B cell (primary cell): ENCODE data around the gene UNC5A. TPM values are rescaled to one million over a fixed set of nuclear protein-coding genes. Genes with fewer than 3 reads are reported as not detected.

Source experiments
- ATAC-seq: fragments of 200-7000 bp; cut with Tn5 transposase; one replicate; pipeline ENCODE4 v1.10.0; 2021; ENCODE audit warnings: low read depth, mild to moderate bottlenecking, moderate number of reproducible peaks, moderate library complexity
- CTCF ChIA-PET: fragments of 350-600 bp; sonication (Branson Sonifier 250); formaldehyde crosslinking; loops from one replicate; lab custom pipeline; 2021; ENCODE audit warnings: antibody characterized with exemption, inconsistent platforms; lab: Charles Lee
- POLR2A ChIA-PET: fragments of 350-600 bp; sonication (Branson Sonifier 250); formaldehyde crosslinking; loops from one replicate; lab custom pipeline; 2021; ENCODE audit warnings: antibody characterized with exemption; lab: Charles Lee
- DNase-seq: peaks from one replicate; pipeline ENCODE4 v3.0.0; 2013
- H2AFZ ChIP-seq: 2 replicates; pipeline ENCODE4 v1.6.1; 2012; ENCODE audit warnings: mild to moderate bottlenecking, low read depth, low read length; ENCODE audit not compliant: insufficient read depth, poor library complexity, severe bottlenecking
- H3K27ac ChIP-seq, 2 donors: 1 replicate in 1 of 2; 2 replicates in 1 of 2; pipeline ENCODE4 v1.5.1; 2012 to 2013; ENCODE audit warnings: low read length in 2 of 2, mild to moderate bottlenecking in 2 of 2, moderate library complexity in 1 of 2
- H3K27me3 ChIP-seq, 4 experiments: fragments of 200-600 bp in 1 of 4; sonication (generic) in 1 of 4; replicated peaks in 1 of 4; 1 replicate in 2 of 4; 2 replicates in 2 of 4; pipeline versions ENCODE4 v1.6.1 to v1.7.0; 2013 to 2016; ENCODE audit warnings: low read length in 3 of 4, mild to moderate bottlenecking in 2 of 4, mixed read lengths in 1 of 4, moderate library complexity in 1 of 4; ENCODE audit not compliant: insufficient read depth in 4 of 4, control insufficient read depth in 3 of 4; ENCODE audit errors: control extremely low read depth in 1 of 4
- H3K36me3 ChIP-seq, 2 experiments: replicated peaks in 1 of 2; 1 replicate in 1 of 2; 2 replicates in 1 of 2; pipeline versions ENCODE4 v1.6.1 to v1.7.1; 2013; ENCODE audit warnings: low read length in 1 of 2; ENCODE audit not compliant: insufficient read depth in 2 of 2, control insufficient read depth in 1 of 2; ENCODE audit errors: control extremely low read depth in 1 of 2, extremely low read depth in 1 of 2
- H3K4me1 ChIP-seq, 2 donors: fragments of 200-600 bp in 1 of 2; sonication (generic) in 1 of 2; 1 replicate in 1 of 2; 2 replicates in 1 of 2; pipeline versions ENCODE4 v1.5.1 to v1.6.1; 2013 to 2017; ENCODE audit warnings: low read length in 2 of 2; ENCODE audit not compliant: control insufficient read depth in 2 of 2, insufficient read depth in 2 of 2
- H3K4me2 ChIP-seq: replicated peaks from 2 replicates; pipeline ENCODE3; 2012; ENCODE audit warnings: mild to moderate bottlenecking, low read depth, low read length; ENCODE audit not compliant: poor library complexity, severe bottlenecking
- H3K4me3 ChIP-seq, 5 experiments: fragments of 200-600 bp in 1 of 5; sonication (generic) in 1 of 5; 1 replicate in 3 of 5; 2 replicates in 2 of 5; pipeline versions ENCODE4 v1.5.1 to v1.7.0; 2011 to 2016; ENCODE audit warnings: low read length in 4 of 5, mild to moderate bottlenecking in 4 of 5, low read depth in 2 of 5, control low read depth in 1 of 5, moderate library complexity in 1 of 5; ENCODE audit not compliant: insufficient read depth in 1 of 5; ENCODE audit errors: control extremely low read depth in 1 of 5, extremely low read depth in 1 of 5
- H3K79me2 ChIP-seq: fragments of 200-600 bp; sonication (generic); one replicate; pipeline ENCODE4 v1.6.0; 2016; ENCODE audit warnings: low read length; ENCODE audit not compliant: control insufficient read depth, insufficient read depth
- H3K9ac ChIP-seq: fragments of 200-600 bp; sonication (generic); 2 replicates; pipeline ENCODE4 v1.6.1; 2017; ENCODE audit warnings: mild to moderate bottlenecking, low read length, moderate library complexity
- H3K9me3 ChIP-seq, 3 donors: one replicate each; pipeline versions ENCODE4 v1.6.1 to v1.7.1; 2013; ENCODE audit warnings: low read length in 2 of 3; ENCODE audit not compliant: control insufficient read depth in 2 of 3, insufficient read depth in 1 of 3; ENCODE audit errors: control extremely low read depth in 1 of 3
- H4K20me1 ChIP-seq: 2 replicates; pipeline ENCODE4 v1.6.0; 2012; ENCODE audit warnings: mild to moderate bottlenecking, low read length; ENCODE audit not compliant: insufficient read depth, control insufficient read depth, poor library complexity, severe bottlenecking
- H3K27ac Mint-ChIP-seq: one replicate; pipeline ENCODE4 v1.8.0; 2021; ENCODE audit warnings: mixed read lengths
- H3K27me3 Mint-ChIP-seq: one replicate; pipeline ENCODE4 v1.8.0; 2021; ENCODE audit warnings: mixed read lengths
- H3K4me1 Mint-ChIP-seq: one replicate; pipeline ENCODE4 v1.8.0; 2021; ENCODE audit warnings: mixed read lengths
- H3K4me3 Mint-ChIP-seq: one replicate; pipeline ENCODE4 v1.8.0; 2021; ENCODE audit warnings: mixed read lengths
- H3K9me3 Mint-ChIP-seq: one replicate; pipeline ENCODE4 v1.8.0; 2022; ENCODE audit warnings: mixed read lengths; ENCODE audit not compliant: insufficient read depth
- EZH2 ChIP-seq: IDR thresholded peaks from 2 replicates; pipeline ENCODE4 v1.6.1; 2012; ENCODE audit warnings: borderline replicate concordance, low read depth, mild to moderate bottlenecking, moderate library complexity, low read length; ENCODE audit not compliant: insufficient read depth, poor library complexity, severe bottlenecking
- WGBS: methylation state at CpG from one replicate; pipeline ENCODE4 v1.1.5; 2013; ENCODE audit warnings: missing lambda C conversion rate; ENCODE audit not compliant: insufficient coverage; 5-methylcytosine and 5-hydroxymethylcytosine counted together
- intact Hi-C: fragments of 100-400 bp; cut with micrococcal nuclease; formaldehyde crosslinking; loops from one replicate; pipeline ENCODE4 v1.10.0; 2022
- polyA plus RNA-seq: library from polyadenylated mRNA; depleted of rRNA; stranded (reverse); fragments of >200 nt; gene quantifications from 2 replicates; pipeline ENCODE4 v1.2.3, GENCODE V29; 2012
- total RNA-seq, 2 donors: library from RNA; stranded (reverse); fragments of 120-200 nt in 1 of 2; gene quantifications; 1 replicate in 1 of 2; 2 replicates in 1 of 2; pipeline versions ENCODE4 v1.2.3 to v1.2.4, GENCODE V29; 2013 to 2022
- TF ChIP-seq, protein P1 (sequence below): fragments of 200-600 bp; IDR thresholded peaks from one replicate; pipeline ENCODE4 v1.8.0; 2022; ENCODE audit warnings: antibody characterized with exemption, mild to moderate bottlenecking

Gene UNC5A
- total and polyA plus RNA-seq, 2 donors (not counting 1 experiment from before 2014, with no cell fraction given), result not detected

DNA sequence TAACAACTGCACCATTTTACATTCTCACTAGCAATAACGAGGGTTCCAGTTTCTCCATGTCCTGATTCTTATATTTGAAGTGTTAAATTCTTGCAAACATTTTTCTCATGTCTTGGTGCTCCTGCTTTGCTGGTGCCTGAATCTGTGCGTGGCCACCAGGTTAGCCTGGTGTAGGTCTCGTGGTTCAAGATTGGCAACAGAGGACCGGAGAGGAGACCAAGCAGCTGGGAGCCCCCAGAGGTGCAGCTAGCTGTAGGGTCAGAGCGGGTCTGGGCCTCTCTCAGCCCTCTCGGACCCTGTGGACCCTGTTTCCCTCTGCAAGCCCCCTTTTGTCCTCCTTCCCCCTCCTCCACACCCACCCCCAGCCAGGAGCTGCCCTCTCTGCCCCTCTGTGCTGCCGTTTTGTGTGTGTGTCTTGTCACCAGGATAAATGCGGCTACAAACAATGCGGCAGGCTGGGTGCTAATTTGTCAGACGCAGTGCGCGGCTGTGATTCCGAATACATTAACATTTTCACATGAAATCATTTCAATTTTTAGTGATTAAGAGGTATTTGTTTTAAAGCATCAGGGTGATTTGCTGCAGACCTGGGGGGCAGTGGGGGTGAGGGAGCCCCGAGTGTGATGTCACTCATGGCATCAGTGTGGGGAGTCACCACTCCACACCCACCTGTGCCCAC, 17.5 kb downstream of the UNC5A start:
- Mint-ChIP-seq H3K4me3 (no peak overlapping the region), H3K27me3 (peaks cover 13% of the 10 kb centered on the region), H3K4me1 (no peaks in the 10 kb centered on the region), H3K9me3 (no peaks in the 10 kb centered on the region), H3K27ac (no peak overlapping the region)
- TF ChIP-seq EZH2, result no peak
- TF ChIP-seq, protein P1, sequence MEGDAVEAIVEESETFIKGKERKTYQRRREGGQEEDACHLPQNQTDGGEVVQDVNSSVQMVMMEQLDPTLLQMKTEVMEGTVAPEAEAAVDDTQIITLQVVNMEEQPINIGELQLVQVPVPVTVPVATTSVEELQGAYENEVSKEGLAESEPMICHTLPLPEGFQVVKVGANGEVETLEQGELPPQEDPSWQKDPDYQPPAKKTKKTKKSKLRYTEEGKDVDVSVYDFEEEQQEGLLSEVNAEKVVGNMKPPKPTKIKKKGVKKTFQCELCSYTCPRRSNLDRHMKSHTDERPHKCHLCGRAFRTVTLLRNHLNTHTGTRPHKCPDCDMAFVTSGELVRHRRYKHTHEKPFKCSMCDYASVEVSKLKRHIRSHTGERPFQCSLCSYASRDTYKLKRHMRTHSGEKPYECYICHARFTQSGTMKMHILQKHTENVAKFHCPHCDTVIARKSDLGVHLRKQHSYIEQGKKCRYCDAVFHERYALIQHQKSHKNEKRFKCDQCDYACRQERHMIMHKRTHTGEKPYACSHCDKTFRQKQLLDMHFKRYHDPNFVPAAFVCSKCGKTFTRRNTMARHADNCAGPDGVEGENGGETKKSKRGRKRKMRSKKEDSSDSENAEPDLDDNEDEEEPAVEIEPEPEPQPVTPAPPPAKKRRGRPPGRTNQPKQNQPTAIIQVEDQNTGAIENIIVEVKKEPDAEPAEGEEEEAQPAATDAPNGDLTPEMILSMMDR, result no peak
- ChIA-PET POLR2A (no interaction called here), CTCF (no interaction called here)
- Histone ChIP-seq H3K27ac (no peak overlapping the region), H3K79me2 (no peaks in the 10 kb centered on the region), H3K4me2 (no peak overlapping the region), H3K36me3 (no peaks in the 10 kb centered on the region), H3K4me1 (no peaks in the 10 kb centered on the region), H2AFZ (no peak overlapping the region), H3K4me3 (no peak overlapping the region), H4K20me1 (no peaks in the 10 kb centered on the region), H3K27me3 (peaks cover 0 to 5% (median 0%) of the 10 kb centered on the region in 4 experiments), H3K9ac (no peak overlapping the region), H3K9me3 (peaks cover 0 to 13% (median 0%) of the 10 kb centered on the region in 3 donors)
- intact Hi-C loops, result no loop called here
- DNase-seq, result no peak
- WGBS, result 78% methylated on average over 7 of the region's 14 CpGs
- ATAC-seq, result no peak

DNA sequence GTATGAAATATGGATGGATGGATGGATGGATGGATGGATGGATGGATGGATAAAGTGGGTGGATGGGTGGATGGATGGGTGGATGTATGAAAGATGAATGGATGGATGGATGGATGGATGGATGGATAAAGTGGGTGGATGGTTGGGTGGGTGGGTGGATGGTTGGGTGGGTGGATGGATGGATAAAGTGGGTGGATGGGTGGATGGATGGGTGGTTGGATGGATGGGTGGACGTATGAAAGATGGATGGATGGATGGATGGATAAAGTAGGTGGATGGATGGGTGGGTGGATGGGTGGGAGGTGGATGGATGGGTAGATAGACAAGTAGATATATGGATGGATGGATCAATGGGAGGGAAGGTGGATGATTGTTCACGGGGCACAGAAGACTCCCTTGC, 19.0 kb downstream of the UNC5A start:
- H3K4me2 ChIP-seq, result no peak overlapping the region
- Mint-ChIP-seq H3K27me3 (peaks cover 13% of the 10 kb centered on the region), H3K4me1 (no peaks in the 10 kb centered on the region), H3K9me3 (no peaks in the 10 kb centered on the region), H3K27ac (no peak overlapping the region), H3K4me3 (no peak overlapping the region)
- ChIA-PET POLR2A (no interaction called here), CTCF (no interaction called here)
- DNase-seq (no peak), ATAC-seq (no peak)
- no peaks in the 10 kb centered on the region for H3K36me3 ChIP-seq
- no peak overlapping the region for H2AFZ ChIP-seq
- intact Hi-C loops, result no loop called here
- H3K4me1 ChIP-seq, result no peaks in the 10 kb centered on the region
- no peak overlapping the region for H3K4me3 ChIP-seq
- TF ChIP-seq, protein P1, result no peak
- H3K79me2 ChIP-seq, result no peaks in the 10 kb centered on the region
- no peak overlapping the region for H3K27ac ChIP-seq
- H3K9me3 ChIP-seq, result peaks cover 0 to 14% (median 0%) of the 10 kb centered on the region in 3 donors
- no peaks in the 10 kb centered on the region for H4K20me1 ChIP-seq
- peaks cover 0 to 3% (median 0%) of the 10 kb centered on the region in 4 experiments for H3K27me3 ChIP-seq
- no peak overlapping the region for H3K9ac ChIP-seq
- WGBS, result 100% methylated on average over 2 of the region's 2 CpGs
